ENCODE results near the gene SMURF1. TPM values are rescaled to one million over a fixed set of nuclear protein-coding genes. Genes with fewer than 3 reads are reported as not detected.
"Not testable (repeated sequence)": the region's sequence is repeated elsewhere in the genome, so short reads cannot be mapped to it uniquely, and the experiment has no call there.

Gene SMURF1
- total RNA-seq, 1 donor from 2014 or later = 9.0 TPM

DNA sequence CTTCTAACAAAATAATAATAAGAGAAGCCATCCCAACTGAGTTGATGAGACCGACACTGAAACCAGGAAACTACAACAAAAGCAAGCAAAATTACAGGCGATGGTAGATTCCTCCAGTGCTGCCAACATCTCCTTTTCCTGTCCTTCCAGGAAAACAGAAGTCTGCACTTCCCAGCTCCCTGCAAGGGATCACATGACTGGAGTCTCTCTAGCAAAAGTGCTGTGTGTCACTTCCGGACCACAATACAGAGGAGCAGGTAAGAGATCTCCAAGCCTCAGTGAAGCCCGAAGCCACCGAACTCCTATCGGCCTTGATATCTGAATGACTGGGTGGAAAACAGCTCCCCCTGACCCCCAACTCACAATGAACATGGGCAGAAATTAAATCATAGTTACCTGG lies 63.2 kb downstream of the SMURF1 start:
- intact Hi-C loops (cut with DNase I) = loop anchor here (1.0 kb wide), 1 partner anchor 19 kb away; no protein-coding TSS in a partner anchor
- DNase-seq (no peak), ATAC-seq (ENCODE audit: poor library complexity) (no peak)

DNA sequence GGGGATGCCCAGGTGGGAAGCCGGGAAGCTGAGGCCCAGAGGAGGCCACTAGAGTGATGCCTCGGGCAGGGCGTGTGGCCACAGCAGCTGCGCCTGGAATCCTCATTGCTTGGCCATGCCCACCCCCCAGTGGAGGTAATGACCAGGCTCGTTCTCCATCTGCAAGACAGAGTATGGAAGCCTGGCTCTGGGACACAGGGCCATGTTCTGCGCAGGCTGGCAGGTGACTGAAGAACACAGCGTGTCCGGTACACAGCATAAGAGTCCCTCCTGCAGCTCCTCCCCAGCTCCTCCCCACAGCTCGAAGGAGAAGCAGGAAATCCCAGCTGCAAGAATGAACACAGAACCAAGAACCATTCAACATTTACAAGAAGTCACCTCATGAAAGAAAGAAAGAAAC lies 64.8 kb downstream of the SMURF1 start:
- DNase-seq (no peak), ATAC-seq (ENCODE audit: poor library complexity) (no peak)
- intact Hi-C loops (cut with DNase I) = no loop called here

DNA sequence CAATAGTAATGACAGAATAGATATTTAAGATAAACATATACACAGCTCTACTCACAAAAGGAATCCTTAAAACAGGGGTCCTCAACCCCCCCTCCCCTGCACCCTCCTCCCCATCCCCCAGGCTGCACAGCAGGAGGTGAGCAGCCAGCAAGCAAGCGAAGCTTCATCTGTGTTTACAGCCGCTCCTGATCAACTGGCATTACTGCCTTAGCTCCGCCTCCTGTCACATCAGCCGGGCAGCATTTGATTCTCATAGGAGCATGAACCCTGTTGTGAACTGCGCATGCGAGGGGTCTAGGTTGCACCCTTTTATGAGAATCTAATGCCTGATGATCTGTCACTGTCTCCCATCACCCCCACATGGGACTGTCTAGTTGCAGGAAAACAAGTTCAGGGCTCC lies 65.5 kb downstream of the SMURF1 start:
- ATAC-seq (ENCODE audit: poor library complexity) (no peak), DNase-seq (no peak)
- intact Hi-C loops (cut with DNase I) = no loop called here

DNA sequence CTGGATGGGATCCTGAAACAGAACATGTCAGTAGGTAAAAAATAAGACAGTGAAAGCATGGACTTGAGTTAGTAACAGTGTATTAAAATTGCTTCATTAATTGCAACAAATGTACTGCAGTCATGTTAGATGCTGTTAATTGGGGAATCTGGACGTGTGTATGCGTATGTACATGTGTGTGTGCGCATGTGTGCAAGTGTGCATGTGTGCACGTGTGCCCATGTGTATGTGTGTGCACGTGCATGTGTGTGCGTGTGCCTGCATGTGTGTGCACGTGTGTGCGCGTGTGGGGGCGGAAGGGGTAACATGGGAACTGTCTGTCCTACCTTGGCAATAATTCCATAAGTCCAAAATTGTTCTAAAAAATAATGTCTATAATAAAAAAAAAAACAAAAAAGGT lies 67.3 kb downstream of the SMURF1 start:
- ATAC-seq (ENCODE audit: poor library complexity) = no peak
- intact Hi-C loops (cut with DNase I) = no loop called here
- no peak for DNase-seq

DNA sequence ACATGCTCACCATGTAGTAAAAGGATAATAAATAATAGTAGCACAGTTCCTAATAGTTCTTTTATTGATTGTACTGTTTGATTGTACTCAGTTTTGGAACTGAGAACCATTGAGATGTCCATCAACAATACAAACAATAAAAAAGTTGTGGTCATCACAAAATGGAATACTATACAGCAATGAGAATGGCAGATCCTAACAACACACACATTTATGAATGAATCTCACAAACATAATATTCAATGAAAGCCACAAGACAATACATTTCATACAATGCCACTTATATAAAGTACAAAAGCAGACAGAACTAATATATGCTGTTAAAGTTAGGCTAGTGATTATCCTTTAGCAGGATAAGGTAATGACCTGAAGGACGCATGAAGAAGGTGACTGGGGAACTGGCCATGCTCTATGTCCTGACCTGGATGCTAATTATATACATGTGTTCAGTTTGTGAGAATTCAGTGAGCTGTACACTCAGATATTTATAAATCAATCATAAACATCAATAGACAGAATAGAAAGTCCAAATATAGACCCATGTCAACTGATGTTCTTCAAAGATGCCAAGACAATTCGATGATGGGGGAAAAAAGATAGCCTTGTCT lies 70.0 kb downstream of the SMURF1 start:
- DNase-seq (no peak), ATAC-seq (ENCODE audit: poor library complexity) (no peak)
- intact Hi-C loops (cut with DNase I) = no loop called here

DNA sequence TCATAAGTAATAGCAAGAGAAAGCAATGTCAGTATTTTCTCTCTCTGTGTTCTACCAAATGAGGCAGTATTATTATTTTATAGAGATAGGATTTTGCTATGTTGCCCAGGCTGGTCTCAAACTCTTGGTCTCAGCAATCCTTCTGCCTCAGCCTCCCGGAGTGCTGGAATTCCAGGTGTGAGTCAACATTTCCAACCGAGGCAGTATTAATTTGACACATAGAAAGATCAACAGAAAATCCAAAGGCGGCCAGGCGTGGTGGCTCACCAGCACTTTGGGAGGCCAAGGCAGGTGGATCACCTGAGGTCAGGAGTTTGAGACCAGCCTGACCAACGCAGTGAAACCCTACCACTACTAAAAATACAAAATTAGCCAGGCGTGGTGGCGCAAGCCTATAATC lies 71.8 kb downstream of the SMURF1 start:
- ATAC-seq (ENCODE audit: poor library complexity) = no peak
- no peak for DNase-seq
- intact Hi-C loops (cut with DNase I) = no loop called here

GRCh38 chr7:99070361-99070760 lies 73.5 kb downstream of the SMURF1 start:
- intact Hi-C loops (cut with DNase I) = no loop called here
- no peak for DNase-seq
- no peak for ATAC-seq (ENCODE audit: poor library complexity)

DNA sequence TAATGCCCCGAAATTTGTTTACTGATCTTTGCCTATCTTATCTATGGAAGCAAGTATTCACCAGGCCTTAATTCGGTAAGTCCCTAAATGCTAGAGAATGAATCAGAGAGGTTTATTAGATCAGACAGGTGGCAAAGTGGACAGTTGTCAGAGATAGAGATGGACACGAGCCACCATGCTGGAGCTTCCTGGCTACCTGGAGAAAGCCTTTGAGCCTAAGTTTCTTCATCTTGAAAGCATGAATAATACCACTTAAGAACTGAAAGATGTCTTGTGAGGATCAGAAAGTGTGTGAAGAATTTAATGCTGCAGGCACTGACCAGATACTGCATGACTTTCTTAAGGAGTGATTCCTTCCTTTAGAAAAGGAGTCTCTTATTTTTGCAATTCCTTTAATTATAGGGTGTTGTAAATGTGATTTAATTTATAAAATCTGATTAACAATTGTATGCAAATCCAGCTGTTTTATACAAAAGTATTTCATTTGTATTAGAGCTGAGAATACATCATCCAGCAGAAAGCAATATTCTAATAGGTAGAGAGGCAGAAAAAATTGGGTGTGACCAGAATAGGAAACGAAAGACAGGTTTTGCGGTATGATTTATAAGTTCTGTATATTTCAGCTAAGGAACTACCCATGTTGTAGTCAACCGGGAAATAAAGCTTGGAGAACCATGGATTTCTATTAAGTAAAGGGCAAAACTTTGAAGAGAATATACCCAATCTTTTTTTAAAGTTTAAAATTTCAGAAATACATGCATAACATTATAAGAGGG lies 82.7 kb downstream of the SMURF1 start:
- intact Hi-C loops (cut with DNase I) = loop anchor here (1.0 kb wide), 1 partner anchor 20 kb away; no protein-coding TSS in a partner anchor
- DNase-seq = no peak
- no peak for ATAC-seq (ENCODE audit: poor library complexity)

DNA sequence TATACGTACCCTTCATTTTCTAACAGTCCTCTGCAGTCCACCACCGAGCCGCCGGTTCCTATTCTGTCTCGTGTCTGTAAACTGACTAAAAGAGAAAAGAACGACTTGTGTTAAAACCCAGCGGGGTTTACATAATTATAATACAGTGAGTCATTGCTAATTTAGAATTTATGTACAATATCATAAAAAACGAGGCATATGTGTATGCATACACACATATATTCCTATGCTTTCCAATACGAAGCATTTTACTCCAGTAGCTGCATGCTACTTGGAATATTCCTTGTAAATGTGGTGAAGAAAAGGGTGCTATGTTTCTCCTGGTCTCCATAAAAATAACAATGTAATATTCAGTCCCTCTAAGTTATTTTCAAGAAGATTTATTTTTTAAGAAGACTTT lies 89.1 kb downstream of the SMURF1 start:
- no peak for ATAC-seq (ENCODE audit: poor library complexity)
- DNase-seq = no peak
- intact Hi-C loops (cut with DNase I) = no loop called here

- ATAC-seq (ENCODE audit: poor library complexity) = no peak
- no peak for DNase-seq
- intact Hi-C loops (cut with DNase I) = no loop called here
Observed at GRCh38 chr7:99050971-99051370, 92.9 kb downstream of the SMURF1 start.

DNA sequence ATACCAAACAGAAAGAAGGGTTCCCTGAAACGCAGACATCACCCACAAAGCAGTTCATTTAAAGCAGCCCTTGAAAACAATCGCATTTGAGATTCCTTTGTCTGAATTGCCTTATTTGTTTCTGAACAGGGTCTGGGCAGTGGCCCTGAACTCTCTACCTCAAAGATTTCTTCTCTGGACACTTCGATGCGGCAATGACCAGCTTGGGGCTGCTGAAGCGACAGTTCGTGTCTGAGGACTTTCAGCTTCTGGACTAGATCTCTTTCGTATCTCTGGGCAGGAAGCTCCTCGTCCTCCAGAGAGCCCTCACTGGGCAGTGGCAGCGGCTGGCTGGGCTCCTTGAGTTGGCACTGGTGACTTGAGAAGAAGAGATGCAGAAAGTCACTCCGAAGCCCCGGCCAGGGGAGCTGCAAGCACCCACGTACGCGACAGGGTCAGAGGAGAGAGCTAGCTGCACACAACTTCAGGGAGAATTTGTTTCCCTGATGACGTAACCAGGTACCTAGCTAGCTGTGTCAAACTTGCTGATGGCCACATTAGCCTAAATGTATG lies 96.3 kb downstream of the SMURF1 start:
- ATAC-seq (ENCODE audit: poor library complexity) (no peak), DNase-seq (no peak)
- intact Hi-C loops (cut with DNase I) = no loop called here

DNA sequence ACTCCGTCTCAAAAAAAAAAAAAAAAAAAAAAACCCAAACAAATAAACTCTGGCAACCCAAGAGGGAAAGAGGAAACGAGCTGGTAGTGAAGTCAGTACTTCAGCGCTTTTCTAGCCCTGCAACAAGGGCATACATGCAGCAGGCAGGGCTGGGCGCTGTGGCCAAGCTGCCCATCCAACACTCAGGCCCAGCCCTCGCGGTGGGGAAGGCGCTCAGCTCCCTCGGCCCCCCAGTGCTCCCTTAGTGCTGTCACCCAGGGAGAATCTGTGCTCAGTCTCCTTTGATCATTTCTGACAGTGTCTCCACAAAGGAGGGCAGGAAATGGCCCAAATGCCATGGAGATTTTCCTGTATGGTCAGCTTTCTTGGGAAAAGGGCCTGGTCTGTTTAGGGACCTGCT lies 97.2 kb downstream of the SMURF1 start:
- ATAC-seq (ENCODE audit: poor library complexity) (no peak), DNase-seq (no peak)
- intact Hi-C loops (cut with DNase I) = no loop called here

- DNase-seq; ATAC-seq (ENCODE audit: poor library complexity); intact Hi-C loops (cut with DNase I): not testable (repeated sequence)
Observed at GRCh38 chr7:99046262-99046661, 97.6 kb downstream of the SMURF1 start.

- ATAC-seq (ENCODE audit: poor library complexity); intact Hi-C loops (cut with DNase I): not testable (repeated sequence)
Observed at GRCh38 chr7:99044858-99045257, 99.0 kb downstream of the SMURF1 start.

DNA sequence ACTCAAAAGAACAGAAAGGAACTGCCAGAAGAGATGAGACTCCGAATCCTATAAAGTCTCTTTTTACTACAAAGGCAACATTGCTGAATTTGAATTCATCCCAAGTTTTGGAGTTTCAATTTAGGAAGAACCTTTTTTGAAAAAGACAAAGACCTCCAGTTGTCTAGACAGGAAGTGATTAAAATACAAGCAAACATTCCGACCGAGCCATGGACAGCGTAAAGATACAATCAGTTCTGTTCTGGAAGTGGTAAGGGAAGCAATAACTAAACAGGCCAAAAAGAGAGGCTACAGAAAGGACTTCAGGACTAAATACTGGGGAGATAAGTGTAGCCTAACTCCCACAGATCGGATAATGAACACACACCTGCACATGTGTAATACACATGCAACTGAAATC lies 101.0 kb downstream of the SMURF1 start:
- DNase-seq (no peak), ATAC-seq (ENCODE audit: poor library complexity) (no peak)
- intact Hi-C loops (cut with DNase I) = no loop called here

More at GRCh38 chr7:99044858-99045257, 99.0 kb downstream of the SMURF1 start:
- DNase-seq = not testable (repeated sequence)

DNA sequence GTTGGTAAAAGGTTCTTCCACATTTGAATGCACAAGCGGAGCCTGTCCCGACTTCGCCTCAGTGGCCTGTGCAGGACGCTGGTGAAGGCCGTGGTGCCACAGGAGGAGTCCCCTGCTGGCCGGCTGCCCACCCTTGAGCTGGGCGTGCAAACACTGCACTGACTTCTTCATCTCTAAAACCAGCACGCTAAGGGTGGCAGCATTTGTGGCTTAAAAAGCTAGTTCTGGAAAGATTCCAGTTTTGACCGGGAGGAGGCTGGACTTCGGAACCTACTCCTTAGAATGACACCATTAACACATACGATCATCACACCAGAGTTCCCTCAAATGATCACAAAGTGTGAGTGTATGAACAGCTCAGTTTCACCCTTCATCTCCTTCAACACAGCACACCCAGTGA lies 102.4 kb downstream of the SMURF1 start:
- ATAC-seq (ENCODE audit: poor library complexity) = peak; percentile 5
- DNase-seq = peak; percentile 48
- intact Hi-C loops (cut with DNase I) = loop anchor here (2.0 kb wide), 1 partner anchor 271 kb away; no protein-coding TSS in a partner anchor

- intact Hi-C loops (cut with DNase I) = loop anchor here (2.0 kb wide), 1 partner anchor 272 kb away; no protein-coding TSS in a partner anchor
- ATAC-seq (ENCODE audit: poor library complexity) (peak; percentile 90), DNase-seq (peak; percentile 77)
Observed at GRCh38 chr7:99040104-99040958, 103.6 kb downstream of the SMURF1 start.

GRCh38 chr7:99039384-99039891 lies 104.5 kb downstream of the SMURF1 start:
- intact Hi-C loops (cut with DNase I) = no loop called here
- DNase-seq = no peak
- no peak for ATAC-seq (ENCODE audit: poor library complexity)

Data from Right ventricle myocardium superior (tissue), 1 donor.